Body of pancreas (tissue), 4 donors: Measurements from ENCODE around the gene GLI1.
"Not testable (repeated sequence)": the region's sequence is repeated elsewhere in the genome, so short reads cannot be mapped to it uniquely, and the experiment has no call there.

Source experiments
- CTCF ChIP-seq, 7 experiments: fragments of 450-650 bp in 4 of 7; fragments of 200-600 bp in 3 of 7; sonication (generic) in 3 of 7; IDR thresholded peaks; one replicate each; pipeline ENCODE4 v1.5.1; 2016 to 2019; ENCODE audit warnings: antibody characterized with exemption in 7 of 7
- POLR2A ChIP-seq, 3 donors: fragments of 450-650 bp; IDR thresholded peaks; one replicate each; pipeline ENCODE4 v1.6.1; 2016; ENCODE audit warnings: antibody characterized with exemption in 3 of 3, mild to moderate bottlenecking in 2 of 3

- TF ChIP-seq CTCF, POLR2A (IDR thresholded peaks at IDR 0.05): not testable (repeated sequence)
Measured at GRCh38 chr12:57414160-57414559, 45.4 kb upstream of the GLI1 start.
